Ramos (cell line): ENCODE measurements around the gene KLHL6.
"Not testable (repeated sequence)": the region's sequence is repeated elsewhere in the genome, so short reads cannot be mapped to it uniquely, and the experiment has no call there.

Experiments
- in situ Hi-C: fragments of 300-500 bp; cut with MboI; formaldehyde crosslinking; loops from one replicate; pipeline ENCODE4 v1.14.3; 2022; ENCODE audit warnings: low sequenced_read_pairs; ENCODE audit not compliant: unreplicated experiment

The KLHL6 gene

DNA sequence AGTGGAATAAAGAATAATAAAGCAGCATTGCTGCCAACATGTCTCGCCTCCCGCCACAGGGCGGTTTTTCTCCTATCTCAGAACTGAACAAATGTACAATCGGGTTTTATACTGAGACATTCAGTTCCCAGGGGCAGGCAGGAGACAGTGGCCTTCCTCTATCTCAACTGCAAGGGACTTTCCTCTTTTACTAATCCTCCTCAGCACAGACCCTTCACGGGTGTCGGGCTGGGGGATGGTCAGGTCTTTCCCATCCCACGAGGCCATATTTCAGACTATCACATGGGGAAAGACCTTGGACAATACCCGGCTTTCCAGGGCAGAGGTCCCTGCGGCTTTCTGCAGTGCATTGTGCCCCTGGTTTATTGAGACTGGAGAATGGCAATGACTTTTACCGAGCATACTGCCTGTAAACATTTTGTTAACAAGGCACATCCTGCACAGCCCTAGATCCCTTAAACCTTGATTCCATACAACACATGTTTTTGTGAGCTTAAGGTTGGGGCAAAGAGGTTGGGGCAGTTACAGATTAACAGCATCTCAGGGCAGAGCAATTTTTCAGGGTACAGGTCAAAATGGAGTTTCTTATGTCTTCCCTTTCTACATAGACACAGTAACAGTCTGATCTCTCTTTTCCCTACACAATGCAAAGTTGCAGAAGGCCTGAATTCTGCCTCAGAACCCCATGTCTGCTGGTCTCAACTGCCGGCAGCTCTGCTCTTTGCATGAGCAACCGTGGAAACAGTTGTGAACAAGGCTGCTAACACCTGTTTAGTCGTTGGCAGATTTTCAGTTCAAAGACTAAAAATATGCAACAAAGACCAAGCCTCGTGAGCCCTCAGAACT, 44.0 kb downstream of the KLHL6 start:
- in situ Hi-C loops: not testable (repeated sequence)

DNA sequence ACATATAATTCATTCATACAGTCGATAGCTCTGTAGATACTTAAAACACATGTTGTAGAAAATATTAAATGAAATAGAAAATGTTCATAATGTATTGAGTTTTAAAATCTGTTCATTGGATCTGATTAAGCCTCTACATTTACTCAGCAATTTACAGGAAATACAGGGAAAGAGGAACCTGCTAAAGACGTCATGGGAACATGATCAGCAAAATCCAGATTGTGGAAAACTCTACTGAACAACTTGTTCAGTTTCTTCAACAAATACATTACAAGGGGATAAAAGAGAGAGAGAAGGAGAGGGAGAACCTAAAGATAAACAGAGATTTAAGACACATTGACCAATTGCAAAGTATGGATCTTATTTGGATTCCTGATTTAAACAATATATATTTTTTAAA, 46.7 kb downstream of the KLHL6 start:
- in situ Hi-C loops: no loop called here

DNA sequence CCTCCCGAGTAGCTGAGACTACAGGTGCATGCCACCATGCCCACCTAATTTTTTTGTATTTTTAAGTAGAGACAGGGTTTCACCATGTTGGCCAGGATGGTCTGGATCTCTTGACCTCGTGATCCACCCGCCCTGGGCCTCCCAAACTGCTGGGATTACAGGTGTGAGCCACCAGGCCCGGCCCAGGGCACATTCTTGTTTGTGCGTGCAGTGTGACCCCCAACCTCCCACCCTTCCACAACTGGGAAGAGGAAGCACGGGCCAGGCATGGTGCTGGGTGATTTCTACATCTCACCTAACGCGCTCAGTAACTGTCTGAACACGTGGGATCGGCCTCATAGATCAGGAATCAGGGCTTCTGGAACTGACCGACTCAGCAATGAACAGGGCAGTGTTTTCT, 48.0 kb downstream of the KLHL6 start:
- in situ Hi-C loops: no loop called here

DNA sequence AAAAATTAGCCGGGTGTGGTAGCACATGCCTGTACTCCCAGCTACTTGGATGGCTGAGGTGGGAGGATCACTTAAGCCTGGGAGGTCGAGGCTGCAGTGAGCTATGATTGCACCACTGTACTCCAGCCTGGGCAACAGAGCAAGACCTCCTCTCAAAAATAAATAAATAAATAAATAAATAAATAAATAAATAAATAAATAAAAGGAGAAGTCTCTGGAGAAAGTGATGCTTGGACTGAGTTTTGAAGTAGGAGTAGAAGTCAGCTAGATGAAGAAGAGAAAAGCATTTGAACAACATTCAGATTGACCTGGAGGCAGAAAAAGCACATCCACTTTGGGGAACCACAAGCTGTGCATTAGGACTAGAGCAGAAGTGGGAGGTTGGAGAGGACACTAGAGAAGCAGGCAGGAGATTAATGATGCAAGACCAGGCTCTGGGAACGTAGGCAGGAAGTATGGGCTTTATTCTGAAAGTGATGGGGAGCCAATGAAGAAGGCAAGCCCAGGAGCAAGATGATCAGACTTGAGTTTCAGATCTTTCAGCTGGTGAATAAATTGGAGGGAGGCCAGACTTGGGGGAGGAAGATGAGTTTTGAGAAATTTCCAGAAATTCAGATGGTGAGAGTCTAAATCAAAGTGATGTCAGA, 48.7 kb downstream of the KLHL6 start:
- in situ Hi-C loops: no loop called here

DNA sequence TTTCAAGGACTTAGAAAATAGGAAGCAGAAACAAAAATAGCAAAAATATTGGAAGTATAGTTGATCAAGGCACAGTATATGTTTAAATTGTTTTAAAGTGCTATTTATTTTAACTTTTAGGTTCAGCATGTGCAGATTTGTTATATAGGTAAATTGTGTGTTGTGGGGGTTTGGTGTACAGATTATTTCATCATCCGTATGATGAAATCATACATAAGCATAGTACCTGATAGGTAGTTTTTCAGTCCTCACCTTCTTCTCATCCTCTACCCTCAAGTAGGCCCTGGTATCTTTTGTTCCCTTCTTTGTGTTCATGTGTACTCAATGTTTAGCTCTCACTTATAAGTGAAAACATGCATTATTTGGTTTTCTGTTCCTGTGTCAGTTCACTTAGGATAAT, 50.9 kb downstream of the KLHL6 start:
- in situ Hi-C loops: no loop called here

DNA sequence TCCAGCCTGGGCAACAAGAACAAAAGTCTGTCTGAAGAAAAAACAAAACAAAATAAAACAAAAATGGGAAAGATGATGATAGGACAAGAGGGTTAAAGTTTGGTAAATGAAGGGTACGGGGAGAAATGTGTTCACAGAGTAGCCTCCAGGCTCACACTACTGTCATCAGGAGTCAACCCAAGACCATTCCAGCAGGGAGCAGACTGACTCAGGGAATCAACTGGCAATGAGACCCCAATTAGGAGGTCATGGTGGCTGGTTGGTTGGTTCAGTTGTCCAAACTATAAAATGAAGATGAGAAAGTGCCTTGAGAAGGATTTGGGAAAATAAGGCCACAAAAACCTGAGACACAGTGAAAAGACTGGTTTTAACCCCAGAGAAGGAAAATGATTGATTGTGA, 51.8 kb downstream of the KLHL6 start:
- in situ Hi-C loops: no loop called here

DNA sequence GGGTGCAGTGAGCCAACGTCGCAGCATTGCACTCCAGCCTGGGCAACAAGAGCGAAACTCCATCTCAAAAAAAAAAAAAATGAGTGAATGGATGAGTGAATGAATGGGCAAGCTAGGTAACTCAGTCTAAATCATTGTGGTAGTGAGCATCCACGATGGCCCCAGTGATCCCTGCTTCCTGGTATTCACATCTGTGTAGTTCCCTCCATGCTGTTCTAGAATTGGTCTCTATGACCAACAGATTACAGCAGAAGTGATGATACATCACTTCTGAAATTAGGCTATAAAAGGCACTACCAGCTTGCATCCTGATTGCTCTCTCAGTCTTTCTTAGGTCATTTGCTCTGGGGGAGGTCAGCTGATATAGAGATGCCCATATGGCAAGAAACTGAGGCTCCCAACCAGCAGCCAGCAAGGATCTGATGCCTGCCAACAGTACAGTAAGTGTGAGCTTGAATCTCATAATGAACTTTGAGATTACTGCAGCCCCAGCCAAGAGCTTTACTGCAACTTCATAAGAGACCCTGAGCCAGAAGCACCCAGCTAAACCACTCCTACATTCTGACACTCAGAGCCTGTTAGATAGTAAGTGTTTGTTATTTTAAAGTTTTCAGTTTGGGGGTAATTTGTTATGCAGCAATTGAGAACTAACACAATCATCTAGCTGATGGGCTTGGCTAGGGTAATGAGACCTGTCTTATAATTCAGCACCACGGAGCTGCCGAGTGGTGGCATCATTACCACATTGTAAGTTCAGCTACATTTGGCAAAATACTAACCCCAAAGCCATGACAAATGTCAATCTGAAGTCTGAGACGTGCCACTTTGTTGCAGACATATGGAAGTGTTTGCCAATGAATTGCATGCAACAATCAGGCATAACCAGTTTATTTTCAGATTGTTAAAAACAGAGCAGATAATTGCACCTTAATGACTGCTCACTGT, 53.0 kb downstream of the KLHL6 start:
- in situ Hi-C loops: no loop called here

DNA sequence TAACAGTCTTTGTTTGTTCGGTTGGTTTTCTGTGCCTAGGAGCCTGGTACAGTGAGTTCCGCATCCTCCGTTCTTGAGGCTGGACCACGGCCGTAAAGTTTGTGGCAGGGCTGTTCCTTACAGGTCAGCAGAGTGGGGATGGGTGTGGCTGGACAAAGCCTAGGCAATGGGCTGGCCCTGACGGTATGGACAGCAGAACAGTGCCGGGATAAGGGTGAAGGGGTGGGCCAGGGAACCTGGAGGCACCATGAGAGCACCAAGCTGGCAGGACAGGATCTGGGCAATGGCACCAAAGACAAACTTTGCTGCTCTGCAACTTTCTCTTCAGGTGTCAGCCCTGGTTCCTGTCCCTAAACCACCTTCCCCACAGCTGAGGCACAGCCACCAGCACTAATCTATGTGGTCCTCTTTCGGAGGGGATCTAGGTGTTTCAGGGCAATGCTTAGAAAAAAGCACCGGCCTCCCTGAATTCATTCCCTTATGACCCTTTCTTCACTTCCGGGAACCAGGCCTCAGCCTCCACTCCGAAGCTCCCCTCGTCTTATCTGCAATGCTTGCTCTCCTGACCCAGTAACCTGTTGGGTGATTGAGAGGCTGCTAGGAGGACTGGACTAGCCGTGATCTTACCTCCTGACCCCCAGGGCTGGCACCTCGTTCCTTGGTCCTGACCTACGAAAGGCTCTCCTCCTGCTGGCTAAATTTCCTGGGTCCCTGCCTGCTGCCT, 54.4 kb downstream of the KLHL6 start:
- in situ Hi-C loops: no loop called here

DNA sequence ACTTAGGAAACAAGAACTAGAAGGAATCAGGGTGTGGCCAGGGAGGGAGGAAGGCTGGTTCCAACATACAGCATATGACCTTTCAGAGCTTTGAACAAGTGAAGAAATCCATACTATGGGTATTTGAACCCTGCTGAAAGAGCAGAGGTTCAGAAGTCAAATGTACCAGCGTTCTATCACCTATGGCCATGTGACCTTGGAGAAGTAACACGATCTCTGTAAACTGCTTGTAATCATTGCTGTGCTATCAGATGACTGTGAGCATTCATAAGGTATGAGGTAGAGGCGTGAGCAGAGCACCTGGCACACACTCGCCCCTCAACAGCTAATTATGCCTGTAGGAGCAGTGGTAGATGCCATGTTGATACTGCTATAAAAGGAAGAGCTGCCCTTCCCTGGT, 55.2 kb downstream of the KLHL6 start:
- in situ Hi-C loops: no loop called here

DNA sequence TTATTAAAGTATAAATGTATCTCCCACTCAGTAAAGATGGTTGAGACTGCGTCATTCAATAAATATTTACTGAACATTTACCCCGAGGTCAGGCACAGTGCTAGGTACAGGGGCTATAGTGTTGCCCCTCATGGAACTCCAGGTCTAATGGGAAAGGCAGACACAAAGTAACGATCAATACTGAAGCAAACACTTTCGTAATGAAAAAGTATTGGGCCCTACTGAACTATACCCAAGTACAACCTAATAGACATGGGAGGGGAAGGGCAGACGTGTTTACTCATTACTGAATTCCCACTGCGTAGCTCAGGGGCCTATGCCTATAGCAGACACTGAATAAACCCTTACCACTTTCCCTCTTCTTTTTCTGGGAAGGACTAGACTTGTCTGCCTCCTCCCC, 56.9 kb downstream of the KLHL6 start:
- in situ Hi-C loops: no loop called here

DNA sequence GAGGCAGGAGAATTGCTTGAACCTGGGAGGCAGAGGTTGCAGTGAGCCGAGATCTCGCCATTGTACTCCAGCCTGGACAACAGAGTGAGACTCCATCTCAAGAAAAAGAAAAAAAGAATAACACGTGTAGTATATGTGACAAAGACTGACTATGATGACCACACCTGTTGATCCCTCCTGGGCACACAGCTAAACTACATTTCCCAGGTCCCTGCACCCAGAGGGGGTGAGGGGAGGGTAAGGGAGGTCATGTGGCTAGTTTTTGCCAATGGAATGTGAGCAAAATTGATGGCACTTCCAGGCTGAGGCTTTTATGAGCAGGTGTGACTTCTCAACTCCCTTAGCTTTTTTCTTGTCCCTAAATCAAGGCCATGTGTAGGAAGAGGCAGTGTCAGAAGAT, 58.2 kb downstream of the KLHL6 start:
- in situ Hi-C loops: no loop called here

DNA sequence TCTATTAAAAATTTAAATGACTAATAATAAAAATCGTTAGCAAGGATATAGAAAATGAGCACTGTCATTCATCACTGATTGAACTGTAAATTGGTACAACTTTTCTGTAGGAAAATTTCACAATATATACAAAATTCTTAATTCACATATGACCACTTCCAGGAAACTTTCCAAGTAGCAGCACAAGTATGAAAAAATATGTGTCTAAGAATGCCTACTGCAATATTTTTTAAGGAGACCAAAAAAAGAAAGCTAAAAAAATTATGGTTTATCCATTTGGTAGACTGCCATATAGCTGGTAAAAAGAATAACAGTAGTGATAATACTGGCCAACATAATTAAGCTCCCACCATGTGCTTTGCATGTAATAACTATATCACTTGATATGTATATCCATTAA, 59.2 kb downstream of the KLHL6 start:
- in situ Hi-C loops: no loop called here

DNA sequence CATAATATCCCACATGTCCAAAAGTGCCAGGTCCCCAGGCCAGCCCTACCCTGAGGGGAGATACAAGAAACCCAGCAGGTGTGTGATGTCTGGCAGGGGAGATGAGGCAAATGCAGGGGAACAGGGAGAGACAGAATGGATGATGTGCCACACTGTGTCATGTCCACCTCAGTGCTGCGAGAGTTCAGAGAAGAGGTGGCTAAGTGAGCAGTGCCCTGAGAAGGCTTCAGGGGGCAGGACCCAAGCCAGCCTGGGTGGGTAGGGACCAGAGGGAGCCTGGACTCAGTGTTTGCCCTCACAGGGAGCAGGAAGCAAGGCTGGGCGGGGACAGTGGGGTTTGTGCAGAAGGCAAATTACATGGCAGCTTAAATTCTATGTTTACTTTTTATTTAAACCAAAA, 61.2 kb downstream of the KLHL6 start:
- in situ Hi-C loops: no loop called here

DNA sequence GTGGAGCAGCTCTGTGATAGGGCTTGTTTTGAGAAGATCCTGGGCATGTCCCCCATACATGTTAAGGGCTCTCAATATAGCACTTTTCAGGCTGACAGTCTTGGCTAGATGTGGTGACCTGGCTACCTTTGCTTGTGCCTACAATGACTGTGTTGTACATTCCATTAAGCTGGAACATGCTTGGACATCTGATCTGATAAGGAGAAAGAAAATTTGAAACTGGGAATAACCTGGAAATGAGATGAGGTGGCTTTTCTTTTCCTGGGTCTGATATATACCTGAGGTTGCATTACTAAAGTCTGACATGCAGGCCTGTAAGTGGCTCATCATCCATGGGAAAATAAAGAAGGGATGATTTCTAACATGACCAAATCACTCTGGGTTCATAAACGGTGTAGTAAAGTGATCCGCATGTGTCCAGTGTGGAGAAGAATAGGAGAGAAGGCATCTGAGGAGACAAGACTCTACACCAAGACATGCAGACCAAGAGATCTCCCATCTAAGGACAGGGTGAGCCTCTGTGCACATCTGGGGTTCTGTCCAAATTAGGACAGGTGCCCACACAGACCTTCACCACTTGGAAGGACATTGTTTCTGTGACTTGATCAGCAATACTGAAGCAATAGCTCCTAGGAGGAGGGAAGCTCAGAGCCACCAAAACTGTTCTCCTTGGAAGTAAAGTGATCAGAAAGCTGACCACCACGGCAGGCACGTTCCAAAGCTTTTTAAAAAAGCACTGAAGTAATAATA, 62.0 kb downstream of the KLHL6 start:
- in situ Hi-C loops: no loop called here

DNA sequence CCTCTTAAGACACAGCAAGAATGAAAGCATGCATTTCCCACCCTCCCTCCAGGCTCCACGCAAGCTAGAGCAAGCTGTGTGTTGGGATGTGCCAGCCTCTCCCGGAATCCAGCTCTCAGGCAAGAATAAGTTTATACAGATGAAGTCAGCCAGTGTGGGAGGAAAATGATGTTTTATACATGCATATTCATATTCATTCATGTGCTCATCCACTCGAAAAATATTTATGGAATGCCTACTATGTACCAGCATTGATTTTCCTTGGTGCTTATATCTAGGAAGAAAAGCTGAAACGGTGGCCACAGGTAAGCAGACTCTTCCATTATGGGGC, 62.7 kb downstream of the KLHL6 start:
- in situ Hi-C loops: no loop called here

DNA sequence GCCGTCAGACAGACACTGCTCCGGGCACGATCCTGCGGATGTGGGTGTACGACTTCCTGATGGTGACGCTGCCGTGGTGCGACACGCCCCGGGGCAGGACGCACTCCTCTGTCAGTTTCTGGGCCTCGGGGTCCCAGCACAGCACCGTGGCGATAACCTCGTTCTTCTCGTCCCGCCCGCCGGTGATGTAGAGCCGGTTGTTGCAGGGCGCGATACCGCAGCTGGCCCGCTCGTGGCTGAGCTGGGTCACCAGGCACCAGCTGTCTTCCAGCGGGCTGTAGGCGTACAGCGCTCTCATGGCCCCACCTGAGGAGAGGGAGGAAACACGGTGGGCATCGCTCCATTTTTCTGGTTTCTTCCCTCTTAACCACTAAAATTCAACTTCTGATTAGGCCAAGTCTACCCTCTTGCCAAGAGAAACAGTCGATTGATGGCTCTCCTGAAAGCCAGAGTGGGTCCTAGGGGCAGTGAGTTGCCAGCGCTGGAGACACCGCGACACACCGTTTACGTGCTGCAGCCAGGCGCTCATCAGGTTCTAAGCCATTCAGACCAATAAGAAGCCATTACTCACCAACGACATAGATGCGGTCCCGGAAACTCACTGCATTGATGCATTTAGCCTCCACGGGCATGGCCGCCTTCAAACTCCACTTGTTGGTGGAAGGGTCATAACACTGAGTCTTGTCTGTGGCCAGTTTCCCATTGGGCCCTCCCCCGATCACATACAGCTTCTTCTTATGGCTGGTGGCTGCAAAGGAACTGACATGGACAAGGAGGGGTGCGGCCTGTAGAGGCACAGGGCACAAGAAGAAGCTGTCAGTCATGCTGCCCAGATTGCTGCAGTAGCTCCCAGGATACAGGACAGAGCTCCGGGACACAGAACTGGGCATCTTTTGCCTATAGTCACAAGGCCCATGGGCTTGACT, 63.3 kb downstream of the KLHL6 start:
- in situ Hi-C loops: no loop called here

DNA sequence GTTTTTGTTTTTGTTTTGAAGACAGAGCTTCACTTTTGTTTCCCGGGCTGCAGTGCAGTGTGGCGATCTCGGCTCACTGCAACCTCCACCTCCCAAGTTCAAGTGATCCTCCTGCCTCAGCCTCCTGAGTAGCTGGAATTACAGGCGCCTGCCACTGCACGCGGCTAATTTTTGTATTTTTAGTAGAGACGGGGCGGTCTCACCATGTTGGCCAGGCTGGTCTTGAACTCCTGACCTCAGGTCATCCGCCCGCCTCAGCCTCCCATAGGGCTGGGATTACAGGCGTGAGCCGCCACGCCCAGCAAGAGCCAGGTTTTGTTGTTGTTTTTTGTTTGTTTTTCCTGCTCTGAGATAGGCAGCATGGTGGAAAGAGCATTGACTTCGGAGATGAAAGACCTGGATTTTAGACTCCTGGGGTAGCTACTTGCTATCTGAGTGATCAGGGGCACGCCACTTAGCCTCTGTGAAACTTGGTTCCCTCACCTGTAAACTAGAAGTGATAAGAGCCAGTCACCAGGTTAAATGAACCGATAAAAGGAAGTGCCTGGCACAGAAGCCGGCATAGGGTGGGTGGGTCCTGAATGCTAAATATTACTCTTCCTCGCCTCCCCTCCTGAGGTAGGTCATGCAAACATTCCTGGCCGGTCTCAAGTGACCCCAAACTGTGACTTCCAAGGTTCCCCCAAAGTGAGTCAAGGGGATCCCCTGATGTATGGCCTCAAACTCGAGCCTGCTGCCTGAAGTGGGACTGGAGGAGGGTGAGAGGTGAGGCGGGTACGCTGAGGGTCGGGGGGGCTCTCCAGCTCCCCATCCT, 64.2 kb downstream of the KLHL6 start:
- in situ Hi-C loops: no loop called here

DNA sequence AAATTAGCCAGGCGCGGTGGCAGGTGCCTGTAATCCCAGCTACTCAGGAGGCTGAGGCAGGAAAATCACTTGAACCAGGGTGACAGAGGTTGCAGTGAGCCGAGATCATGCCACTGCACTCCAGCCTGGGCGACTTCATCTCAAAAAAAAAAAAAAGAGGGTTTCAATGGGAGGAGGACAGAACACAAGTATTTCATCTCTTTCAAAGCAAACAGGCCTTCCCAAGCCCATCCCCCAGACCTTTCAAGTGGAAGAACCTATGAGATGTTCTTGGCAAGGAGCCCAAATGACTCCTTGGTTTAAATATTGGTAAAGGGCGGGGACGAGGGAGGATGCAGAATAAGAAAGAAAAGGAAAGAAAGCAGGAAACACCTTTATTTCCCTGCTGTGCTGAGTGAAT, 64.9 kb downstream of the KLHL6 start:
- in situ Hi-C loops: no loop called here
